HUES48 (cell line): Measurements from ENCODE around the gene MPPED2.

ENCODE experiments used
- H3K27ac ChIP-seq: one replicate; pipeline ENCODE4 v1.7.0; 2013; ENCODE audit warnings: low read depth, low read length, inconsistent platforms
- H3K27me3 ChIP-seq: 2 replicates; pipeline ENCODE4 v1.6.1; 2013; ENCODE audit warnings: mild to moderate bottlenecking, low read length; ENCODE audit not compliant: control insufficient read depth, insufficient read depth
- H3K36me3 ChIP-seq: 2 replicates; pipeline ENCODE4 v1.6.1; 2013; ENCODE audit warnings: low read length; ENCODE audit not compliant: control insufficient read depth, insufficient read depth
- H3K4me1 ChIP-seq: 2 replicates; pipeline ENCODE4 v1.6.1; 2013; ENCODE audit warnings: mild to moderate bottlenecking, low read length; ENCODE audit not compliant: control insufficient read depth, insufficient read depth
- H3K4me3 ChIP-seq: 2 replicates; pipeline ENCODE4 v1.5.1; 2013; ENCODE audit warnings: mild to moderate bottlenecking, low read depth, low read length
- H3K9ac ChIP-seq: 2 replicates; pipeline ENCODE4 v1.6.1; 2013; ENCODE audit warnings: mild to moderate bottlenecking, low read depth, low read length, moderate library complexity
- H3K9me3 ChIP-seq: 2 replicates; pipeline ENCODE4 v1.6.1; 2013; ENCODE audit warnings: low read length; ENCODE audit not compliant: control insufficient read depth, insufficient read depth

The MPPED2 gene

GRCh38 chr11:30364837-30365482 lies 221.2 kb downstream of the MPPED2 start:
- Histone ChIP-seq H3K4me1 (peaks cover 23% of the 10 kb centered on the region), H3K27me3 (no peaks in the 10 kb centered on the region), H3K27ac (no peak overlapping the region), H3K9ac (no peak overlapping the region), H3K9me3 (no peaks in the 10 kb centered on the region), H3K36me3 (no peaks in the 10 kb centered on the region), H3K4me3 (no peak overlapping the region)

DNA sequence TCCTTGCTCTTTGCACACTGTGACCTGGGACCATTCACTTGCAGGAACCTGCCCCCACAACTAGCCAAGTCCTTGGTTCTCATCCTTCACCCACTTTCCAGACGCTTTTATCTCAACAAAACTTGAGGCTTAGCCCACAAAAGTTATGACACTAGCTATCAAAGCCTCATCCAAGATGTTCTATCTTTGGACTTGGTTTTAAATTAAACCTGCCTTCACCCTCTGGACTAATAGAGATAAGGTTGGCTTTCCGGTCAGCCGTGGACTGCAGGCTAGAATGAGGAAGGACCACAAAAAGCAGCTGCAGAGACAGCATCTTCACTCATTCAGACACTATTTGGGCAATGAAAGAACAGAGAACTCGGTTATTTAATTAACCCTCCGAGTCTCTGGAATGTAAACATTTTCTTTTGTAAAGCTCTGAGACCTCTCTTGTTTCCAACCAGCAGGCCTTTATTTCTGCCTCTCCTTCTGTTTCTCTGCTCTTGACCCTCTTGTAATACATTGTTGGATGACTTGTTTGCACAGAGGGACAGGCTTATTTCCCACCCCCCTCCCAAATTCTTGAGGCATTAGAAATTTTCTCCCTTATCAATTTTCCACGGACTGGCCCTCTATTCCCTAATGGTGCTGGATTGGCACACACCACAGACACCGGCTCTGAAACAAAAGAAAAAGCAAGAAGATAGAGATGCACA lies 221.9 kb downstream of the MPPED2 start:
- no peaks in the 10 kb centered on the region for H3K36me3 ChIP-seq
- H3K4me1 ChIP-seq = peaks cover 23% of the 10 kb centered on the region
- no peak overlapping the region for H3K4me3 ChIP-seq
- H3K9ac ChIP-seq = no peak overlapping the region
- H3K27me3 ChIP-seq = no peaks in the 10 kb centered on the region
- H3K27ac ChIP-seq = no peak overlapping the region
- no peaks in the 10 kb centered on the region for H3K9me3 ChIP-seq

- H3K27ac ChIP-seq = no peak overlapping the region
- no peaks in the 10 kb centered on the region for H3K9me3 ChIP-seq
Measured at GRCh38 chr11:30360741-30361140, 225.4 kb downstream of the MPPED2 start.

More at GRCh38 chr11:30360741-30361140, 225.4 kb downstream of the MPPED2 start:
- Histone ChIP-seq H3K4me1 (peaks cover 21% of the 10 kb centered on the region), H3K36me3 (no peaks in the 10 kb centered on the region), H3K4me3 (no peak overlapping the region), H3K27me3 (no peaks in the 10 kb centered on the region), H3K9ac (no peak overlapping the region)
